ENCODE results near the gene ZSCAN5B.
"Not testable (repeated sequence)": the region's sequence is repeated elsewhere in the genome, so short reads cannot be mapped to it uniquely, and the experiment has no call there.

Gene ZSCAN5B, protein sequence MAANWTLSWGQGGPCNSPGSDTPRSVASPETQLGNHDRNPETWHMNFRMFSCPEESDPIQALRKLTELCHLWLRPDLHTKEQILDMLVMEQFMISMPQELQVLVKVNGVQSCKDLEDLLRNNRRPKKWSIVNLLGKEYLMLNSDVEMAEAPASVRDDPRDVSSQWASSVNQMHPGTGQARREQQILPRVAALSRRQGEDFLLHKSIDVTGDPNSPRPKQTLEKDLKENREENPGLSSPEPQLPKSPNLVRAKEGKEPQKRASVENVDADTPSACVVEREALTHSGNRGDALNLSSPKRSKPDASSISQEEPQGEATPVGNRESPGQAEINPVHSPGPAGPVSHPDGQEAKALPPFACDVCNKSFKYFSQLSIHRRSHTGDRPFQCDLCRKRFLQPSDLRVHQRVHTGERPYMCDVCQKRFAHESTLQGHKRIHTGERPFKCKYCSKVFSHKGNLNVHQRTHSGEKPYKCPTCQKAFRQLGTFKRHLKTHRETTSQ

DNA sequence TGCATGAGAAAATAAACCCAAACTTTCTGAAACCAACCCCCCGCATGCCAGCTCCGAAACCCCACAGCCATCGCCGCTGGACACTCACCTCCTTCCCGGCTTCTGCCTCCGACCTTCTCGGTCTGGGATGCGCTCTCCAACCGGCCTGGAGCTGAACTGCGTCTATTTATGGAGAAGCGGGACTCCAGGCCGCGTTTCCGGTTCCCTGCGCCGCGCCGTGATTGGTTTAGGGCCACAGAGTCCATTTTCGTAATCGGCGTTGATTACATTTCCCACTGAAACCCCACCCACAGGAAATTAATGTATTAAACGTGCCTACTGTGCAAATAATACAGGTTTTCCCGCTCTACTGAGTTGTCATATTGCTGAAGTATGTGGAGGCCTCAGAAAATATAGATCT lies at the start of gene ZSCAN5B:
Gene ZSCAN5B (minus strand): TSS at position 138 of the 400 bp plus-strand sequence. CDS start 4,731 bp downstream, outside the sequence.
- not testable (repeated sequence) for H3K9me3 ChIP-seq (replicated peaks; ENCODE audit: insufficient read depth, low read length); H3K79me2 ChIP-seq (ENCODE audit: low read length); H3K4me3 ChIP-seq (ENCODE audit: low read length); DNase-seq; H3K4me2 ChIP-seq (ENCODE audit: low read depth, low read length); H2AFZ ChIP-seq (ENCODE audit: low read length); H4K20me1 ChIP-seq (ENCODE audit: insufficient read depth, low read length); H3F3A ChIP-seq (ENCODE audit: insufficient read depth, low read length); H3K9me2 ChIP-seq (replicated peaks; ENCODE audit: insufficient read depth, low read length); H3K9ac ChIP-seq (ENCODE audit: low read length); H3K27ac ChIP-seq (ENCODE audit: low read length); H3K4me1 ChIP-seq (ENCODE audit: low read length); H3K36me3 ChIP-seq (replicated peaks; ENCODE audit: insufficient read depth, low read length)
- peaks cover 66% of the 10 kb centered on the region for H3K27me3 ChIP-seq (replicated peaks; ENCODE audit: insufficient read depth, low read length)

DNA sequence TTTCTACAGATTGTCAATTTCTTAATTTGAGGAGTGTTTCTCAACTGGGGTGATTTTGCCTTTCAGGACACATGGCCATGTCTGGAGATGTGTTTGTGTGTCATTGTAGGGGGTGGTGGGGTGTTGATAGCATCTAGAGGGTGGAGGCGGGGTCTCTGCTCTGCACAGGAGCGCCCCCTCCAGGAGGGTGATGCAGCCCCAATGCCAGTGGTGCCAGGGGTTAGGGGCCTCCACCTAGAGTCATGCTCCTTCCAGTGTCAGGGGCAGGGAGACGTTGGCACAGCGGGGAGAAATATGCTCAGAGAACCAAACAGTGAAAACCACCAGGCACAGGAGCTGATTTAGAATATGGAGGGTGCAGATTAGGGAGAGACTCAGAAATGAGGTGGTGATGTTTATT lies 48.2 kb upstream of the ZSCAN5B start:
- not testable (repeated sequence) for DNase-seq; H3K27ac ChIP-seq (ENCODE audit: low read length); H2AFZ ChIP-seq (ENCODE audit: low read length)

GRCh38 chr19:56245121-56245740 lies 47.6 kb upstream of the ZSCAN5B start:
- H3K27ac ChIP-seq (ENCODE audit: low read length): no peak overlapping the region
- no peak overlapping the region for H2AFZ ChIP-seq (ENCODE audit: low read length)
- H3F3A ChIP-seq (ENCODE audit: insufficient read depth, low read length): no peaks in the 10 kb centered on the region
- no peaks in the 10 kb centered on the region for H3K79me2 ChIP-seq (ENCODE audit: low read length)
- no peaks in the 10 kb centered on the region for H3K36me3 ChIP-seq (replicated peaks; ENCODE audit: insufficient read depth, low read length)
- no peak for DNase-seq
- no peak overlapping the region for H3K4me3 ChIP-seq (ENCODE audit: low read length)
- H3K9me2 ChIP-seq (replicated peaks; ENCODE audit: insufficient read depth, low read length): no peaks in the 10 kb centered on the region
- H3K4me2 ChIP-seq (ENCODE audit: low read depth, low read length): no peak overlapping the region
- no peaks in the 10 kb centered on the region for H3K9me3 ChIP-seq (replicated peaks; ENCODE audit: insufficient read depth, low read length)
- H3K4me1 ChIP-seq (ENCODE audit: low read length): no peaks in the 10 kb centered on the region
- no peaks in the 10 kb centered on the region for H3K27me3 ChIP-seq (replicated peaks; ENCODE audit: insufficient read depth, low read length)
- H3K9ac ChIP-seq (ENCODE audit: low read length): no peak overlapping the region
- TF ChIP-seq CTCF (IDR thresholded peaks at IDR 0.05; ENCODE audit: low read length) (no peak), EZH2phosphoT487 (IDR thresholded peaks at IDR 0.05; ENCODE audit: low read length) (no peak), EZH2 (optimal IDR thresholded peaks at IDR 0.05; ENCODE audit: low read depth, low read length) (no peak)
- H4K20me1 ChIP-seq (ENCODE audit: insufficient read depth, low read length): no peaks in the 10 kb centered on the region

More for the DNA sequence above, 48.2 kb upstream of the ZSCAN5B start:
- H3K9me3 ChIP-seq (replicated peaks; ENCODE audit: insufficient read depth, low read length); H3K4me3 ChIP-seq (ENCODE audit: low read length); H3K4me2 ChIP-seq (ENCODE audit: low read depth, low read length); H4K20me1 ChIP-seq (ENCODE audit: insufficient read depth, low read length); H3K36me3 ChIP-seq (replicated peaks; ENCODE audit: insufficient read depth, low read length); H3K4me1 ChIP-seq (ENCODE audit: low read length); H3F3A ChIP-seq (ENCODE audit: insufficient read depth, low read length); H3K27me3 ChIP-seq (replicated peaks; ENCODE audit: insufficient read depth, low read length); H3K9me2 ChIP-seq (replicated peaks; ENCODE audit: insufficient read depth, low read length); H3K79me2 ChIP-seq (ENCODE audit: low read length); H3K9ac ChIP-seq (ENCODE audit: low read length): not testable (repeated sequence)

- Histone ChIP-seq H3K4me3 (ENCODE audit: low read length) (no peak overlapping the region), H3K27ac (ENCODE audit: low read length) (no peak overlapping the region), H3K9ac (ENCODE audit: low read length) (no peak overlapping the region), H3K9me3 (replicated peaks; ENCODE audit: insufficient read depth, low read length) (no peaks in the 10 kb centered on the region), H3K4me1 (ENCODE audit: low read length) (no peaks in the 10 kb centered on the region), H3K79me2 (ENCODE audit: low read length) (no peaks in the 10 kb centered on the region), H3F3A (ENCODE audit: insufficient read depth, low read length) (no peaks in the 10 kb centered on the region), H3K27me3 (replicated peaks; ENCODE audit: insufficient read depth, low read length) (no peaks in the 10 kb centered on the region; the same call in 1 of the 2 replicates), H4K20me1 (ENCODE audit: insufficient read depth, low read length) (no peaks in the 10 kb centered on the region), H2AFZ (ENCODE audit: low read length) (no peak overlapping the region), H3K36me3 (replicated peaks; ENCODE audit: insufficient read depth, low read length) (no peaks in the 10 kb centered on the region), H3K9me2 (replicated peaks; ENCODE audit: insufficient read depth, low read length) (no peaks in the 10 kb centered on the region), H3K4me2 (ENCODE audit: low read depth, low read length) (no peak overlapping the region)
- TF ChIP-seq CTCF (IDR thresholded peaks at IDR 0.05; ENCODE audit: low read length) (no peak), EZH2 (optimal IDR thresholded peaks at IDR 0.05; ENCODE audit: low read depth, low read length) (no peak), EZH2phosphoT487 (IDR thresholded peaks at IDR 0.05; ENCODE audit: low read length) (no peak)
- no peak for DNase-seq
Measured at GRCh38 chr19:56223481-56223880, 25.9 kb upstream of the ZSCAN5B start.

All from MM.1S (cell line).